Keratinocyte (primary cell): Measurements from ENCODE around the gene SERGEF.

Source experiments
- EZH2 ChIP-seq: IDR thresholded peaks from one replicate; pipeline ENCODE4 v1.6.1; 2012; ENCODE audit warnings: inconsistent platforms, mild to moderate bottlenecking, low read length, moderate library complexity
- TF ChIP-seq, protein P1 (sequence below), 3 experiments: IDR thresholded peaks in 1 of 3; conservative IDR thresholded peaks in 1 of 3; optimal IDR thresholded peaks in 1 of 3; 2 replicates in 2 of 3; 3 replicates in 1 of 3; pipeline versions ENCODE3 to v1.5.1; 2011; ENCODE audit warnings: low read length in 3 of 3, mild to moderate bottlenecking in 3 of 3, moderate library complexity in 2 of 3, control low read depth in 1 of 3, inconsistent platforms in 1 of 3; ENCODE audit not compliant: insufficient read depth in 2 of 3; ENCODE audit errors: extremely low read depth in 1 of 3

GRCh38 chr11:17802491-17802890, 210.4 kb downstream of the SERGEF start:
- TF ChIP-seq, protein P1, sequence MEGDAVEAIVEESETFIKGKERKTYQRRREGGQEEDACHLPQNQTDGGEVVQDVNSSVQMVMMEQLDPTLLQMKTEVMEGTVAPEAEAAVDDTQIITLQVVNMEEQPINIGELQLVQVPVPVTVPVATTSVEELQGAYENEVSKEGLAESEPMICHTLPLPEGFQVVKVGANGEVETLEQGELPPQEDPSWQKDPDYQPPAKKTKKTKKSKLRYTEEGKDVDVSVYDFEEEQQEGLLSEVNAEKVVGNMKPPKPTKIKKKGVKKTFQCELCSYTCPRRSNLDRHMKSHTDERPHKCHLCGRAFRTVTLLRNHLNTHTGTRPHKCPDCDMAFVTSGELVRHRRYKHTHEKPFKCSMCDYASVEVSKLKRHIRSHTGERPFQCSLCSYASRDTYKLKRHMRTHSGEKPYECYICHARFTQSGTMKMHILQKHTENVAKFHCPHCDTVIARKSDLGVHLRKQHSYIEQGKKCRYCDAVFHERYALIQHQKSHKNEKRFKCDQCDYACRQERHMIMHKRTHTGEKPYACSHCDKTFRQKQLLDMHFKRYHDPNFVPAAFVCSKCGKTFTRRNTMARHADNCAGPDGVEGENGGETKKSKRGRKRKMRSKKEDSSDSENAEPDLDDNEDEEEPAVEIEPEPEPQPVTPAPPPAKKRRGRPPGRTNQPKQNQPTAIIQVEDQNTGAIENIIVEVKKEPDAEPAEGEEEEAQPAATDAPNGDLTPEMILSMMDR (optimal IDR thresholded peaks at IDR 0.05 in 1 of 3, IDR thresholded peaks at IDR 0.05 in 1 of 3, conservative IDR thresholded peaks at IDR 0.05 in 1 of 3; ENCODE audit: extremely low read depth in 1 of 3, insufficient read depth in 2 of 3, low read length in 3 of 3) = no peak
- no peak for TF ChIP-seq EZH2
